GM04504 (cell line): ENCODE results near the gene NKD1.

Experiments
- DNase-seq: peaks from one replicate; pipeline ENCODE4 v3.0.0-alpha.2; 2012; ENCODE audit warnings: low read depth

The NKD1 gene

GRCh38 chr16:50630394-50631020 is 82.3 kb downstream of the NKD1 start:
- no peak for DNase-seq

DNA sequence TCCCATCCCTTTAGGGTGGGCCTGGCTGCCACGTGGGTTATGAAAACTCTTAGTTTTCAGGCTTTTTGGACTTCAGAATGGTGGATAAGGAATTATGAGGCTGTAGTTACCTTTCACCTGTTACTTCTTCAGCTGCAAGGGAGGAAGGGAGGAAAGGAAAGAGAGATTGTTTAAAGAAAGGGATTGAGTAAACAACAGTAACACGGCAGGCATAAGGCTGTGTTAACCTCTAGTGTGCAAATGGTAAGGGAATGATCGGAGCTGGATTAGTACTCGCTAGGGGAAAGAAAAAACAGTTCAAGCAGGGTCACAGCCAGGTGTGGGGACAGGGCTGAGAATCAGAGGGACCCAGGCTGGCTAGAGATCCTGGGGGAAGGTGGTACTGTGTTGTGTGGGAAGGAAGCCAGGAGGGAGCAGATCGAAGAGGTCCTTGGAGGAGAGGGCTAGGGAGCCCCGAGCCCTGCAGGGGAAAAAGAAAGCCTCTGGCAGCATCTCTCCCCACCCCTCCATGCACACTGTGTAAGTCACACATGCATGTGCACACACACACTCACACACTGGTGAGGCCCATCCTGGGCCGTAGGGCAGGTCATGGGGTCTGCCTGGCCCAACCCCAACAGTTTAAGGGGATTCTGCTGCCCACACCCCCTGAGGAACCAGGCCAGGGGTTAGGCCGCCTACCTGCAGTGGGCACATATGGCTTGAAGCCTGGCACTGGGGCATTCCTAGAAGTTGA is 83.2 kb downstream of the NKD1 start:
- DNase-seq = no peak

DNA sequence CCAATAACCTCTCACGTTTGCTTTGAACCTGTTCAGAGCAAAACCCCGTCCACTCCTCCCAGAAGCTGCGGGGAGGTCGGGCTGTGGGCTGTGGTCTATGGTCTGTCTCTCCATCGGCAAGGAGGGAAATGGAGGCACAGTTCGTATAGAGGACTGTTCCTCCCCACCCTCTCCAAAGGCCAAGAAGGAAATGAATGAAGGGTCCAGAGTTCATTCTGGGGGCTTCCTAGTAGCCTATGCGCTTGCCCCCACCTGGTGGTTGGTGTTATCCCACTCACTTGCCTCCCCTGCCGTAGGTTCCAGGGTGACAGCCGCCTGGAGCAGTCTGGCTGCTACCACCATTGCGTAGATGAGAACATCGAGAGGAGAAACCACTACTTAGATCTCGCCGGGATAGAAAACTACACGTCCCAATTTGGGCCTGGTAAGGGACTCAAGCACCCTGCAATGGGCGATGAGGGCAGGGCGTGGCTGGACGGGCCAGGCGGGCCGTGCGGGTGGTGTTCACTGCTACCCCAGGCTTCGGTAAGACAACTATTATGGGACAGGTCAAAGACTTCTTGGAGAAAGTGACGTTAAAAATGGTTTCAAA is 83.9 kb downstream of the NKD1 start:
- no peak for DNase-seq

DNA sequence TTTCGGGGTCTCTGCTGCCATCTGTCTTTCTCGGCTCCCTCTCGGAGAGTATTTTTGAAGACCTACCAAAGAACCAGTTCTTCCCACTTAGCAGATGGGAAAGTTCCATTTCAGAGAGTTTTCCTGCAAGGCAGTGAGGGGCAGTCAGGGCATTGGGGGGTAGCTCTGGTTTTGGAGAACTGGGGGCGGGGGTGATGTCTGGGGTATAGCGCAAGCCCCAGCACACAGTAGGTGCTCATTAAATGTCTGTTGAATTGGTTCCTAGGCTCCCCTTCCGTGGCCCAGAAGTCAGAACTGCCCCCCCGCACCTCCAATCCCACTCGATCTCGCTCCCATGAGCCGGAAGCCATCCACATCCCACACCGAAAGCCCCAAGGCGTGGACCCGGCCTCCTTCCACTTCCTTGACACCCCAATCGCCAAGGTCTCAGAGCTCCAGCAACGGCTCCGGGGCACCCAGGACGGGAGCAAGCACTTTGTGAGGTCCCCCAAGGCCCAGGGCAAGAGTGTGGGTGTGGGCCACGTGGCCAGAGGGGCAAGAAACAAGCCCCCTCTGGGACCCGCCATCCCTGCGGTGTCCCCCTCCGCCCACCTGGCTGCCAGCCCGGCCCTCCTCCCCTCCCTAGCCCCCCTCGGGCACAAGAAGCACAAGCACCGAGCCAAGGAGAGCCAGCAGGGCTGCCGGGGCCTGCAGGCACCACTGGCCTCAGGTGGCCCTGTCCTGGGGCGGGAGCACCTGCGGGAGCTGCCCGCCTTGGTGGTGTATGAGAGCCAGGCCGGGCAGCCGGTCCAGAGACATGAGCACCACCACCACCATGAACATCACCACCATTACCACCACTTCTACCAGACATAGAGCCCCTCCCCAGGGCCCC is 85.0 kb downstream of the NKD1 start:
- no peak for DNase-seq

DNA sequence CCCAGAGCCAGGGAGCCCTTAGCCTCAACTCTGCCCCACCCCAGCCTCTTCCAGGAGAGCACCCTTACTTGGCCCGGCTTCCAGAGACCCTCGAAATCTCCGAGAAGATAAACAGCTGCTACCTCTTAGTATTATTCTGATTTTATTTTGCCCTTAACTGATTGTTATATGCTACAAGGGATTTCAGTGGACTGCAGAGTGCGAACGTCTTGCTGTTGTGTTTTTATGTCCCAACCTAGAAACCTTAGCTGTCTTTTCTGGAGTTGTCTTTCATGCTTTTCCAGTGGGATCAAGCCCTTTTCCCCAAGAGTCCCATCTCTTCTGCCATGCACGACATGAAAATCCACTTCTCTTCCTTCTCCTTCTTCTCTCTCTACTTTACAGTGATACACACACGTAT is 85.9 kb downstream of the NKD1 start:
- DNase-seq = no peak

GRCh38 chr16:50634947-50635346 is 86.8 kb downstream of the NKD1 start:
- no peak for DNase-seq

DNA sequence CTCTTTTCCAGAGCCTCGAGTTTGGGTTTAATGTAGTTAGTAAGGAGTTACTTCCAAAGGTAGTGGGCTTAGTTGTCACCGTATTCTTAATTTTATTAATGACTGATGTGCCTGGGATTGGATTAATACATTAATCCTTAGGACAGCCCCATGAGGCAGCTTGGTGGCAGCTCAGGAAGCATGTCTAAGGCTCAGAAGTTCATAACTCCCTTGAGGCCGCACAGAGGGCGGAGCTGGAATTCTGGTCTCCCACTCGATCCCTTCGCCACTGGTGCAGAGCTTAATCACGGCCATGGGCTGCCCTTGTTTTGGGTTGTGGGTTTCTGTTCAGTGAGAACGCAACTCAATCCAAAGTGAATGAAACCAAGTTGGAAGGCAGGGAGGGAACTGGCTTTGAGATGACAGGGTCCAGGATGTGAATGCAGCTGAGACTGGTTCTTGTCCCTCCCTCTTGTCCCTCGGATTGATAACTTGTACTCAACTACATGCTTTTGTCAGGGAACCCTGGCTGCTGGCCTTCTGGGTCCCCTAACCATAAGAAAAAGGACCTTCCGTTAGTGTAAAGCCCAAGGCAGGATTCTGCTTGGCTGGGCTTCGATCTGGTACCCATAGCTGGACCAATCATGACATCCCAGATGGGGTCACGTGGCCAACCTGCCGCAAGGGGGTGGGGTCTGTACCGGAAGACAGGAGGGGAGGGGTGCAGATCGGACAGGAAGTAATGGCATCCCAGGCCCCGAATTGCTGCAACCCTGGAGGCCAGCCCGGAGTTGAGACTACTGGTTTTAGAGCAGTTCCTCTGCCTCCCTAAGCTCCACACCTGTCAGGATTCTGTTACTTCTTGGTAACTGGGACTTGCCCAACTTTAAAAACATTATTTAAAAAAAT is 87.6 kb downstream of the NKD1 start:
- DNase-seq = no peak

GRCh38 chr16:50636753-50637374 is 88.7 kb downstream of the NKD1 start:
- DNase-seq = no peak

- no peak for DNase-seq
These were observed 89.8 kb downstream of the NKD1 start for GRCh38 chr16:50637716-50638602.

- no peak for DNase-seq
These were observed 90.8 kb downstream of the NKD1 start for GRCh38 chr16:50638816-50639670.

GRCh38 chr16:50640391-50640790 is 92.2 kb downstream of the NKD1 start:
- no peak for DNase-seq

- DNase-seq = no peak
These were observed 93.0 kb downstream of the NKD1 start for GRCh38 chr16:50640919-50641817.

DNA sequence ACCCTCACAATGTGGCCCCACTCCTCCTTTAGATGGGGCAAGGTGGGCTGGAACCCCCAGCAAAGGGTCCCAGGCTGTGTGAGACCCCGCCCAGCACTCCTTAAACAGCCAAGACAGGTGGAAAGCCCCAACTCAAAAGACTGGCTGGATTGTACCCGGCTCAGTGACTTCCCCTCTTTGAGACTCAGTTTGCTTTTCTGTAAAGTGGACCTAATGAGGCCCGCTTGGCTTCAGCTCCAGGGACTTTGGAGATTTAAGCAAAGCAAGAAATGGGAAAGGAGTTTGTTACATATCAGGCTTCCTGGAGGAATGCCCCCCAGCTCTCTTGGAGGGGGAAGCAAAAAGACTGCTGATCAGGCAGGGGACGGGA is 93.6 kb downstream of the NKD1 start:
- DNase-seq = no peak

- DNase-seq = no peak
These were observed 94.2 kb downstream of the NKD1 start for GRCh38 chr16:50642349-50642748.

- no peak for DNase-seq
These were observed 95.0 kb downstream of the NKD1 start for GRCh38 chr16:50643192-50643591.

DNA sequence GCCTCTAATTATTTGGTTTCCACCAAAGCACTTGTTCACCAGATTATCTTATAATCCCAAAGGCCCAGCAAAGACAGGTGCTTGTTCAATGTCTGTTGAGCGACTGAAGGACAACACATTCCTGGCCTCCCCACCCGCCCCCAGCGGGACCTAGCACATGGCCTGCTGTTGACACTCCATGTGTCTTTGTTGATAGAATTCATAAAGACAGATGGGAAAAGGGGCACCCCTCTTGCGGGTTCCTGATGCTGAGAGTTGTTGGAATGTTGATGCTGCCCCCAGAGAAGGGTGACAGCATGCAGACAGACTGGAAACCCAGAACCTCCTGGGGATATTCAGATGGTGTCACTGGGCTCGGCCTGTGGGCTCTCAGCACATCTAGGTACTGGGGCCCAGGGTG is 96.0 kb downstream of the NKD1 start:
- DNase-seq = no peak

DNA sequence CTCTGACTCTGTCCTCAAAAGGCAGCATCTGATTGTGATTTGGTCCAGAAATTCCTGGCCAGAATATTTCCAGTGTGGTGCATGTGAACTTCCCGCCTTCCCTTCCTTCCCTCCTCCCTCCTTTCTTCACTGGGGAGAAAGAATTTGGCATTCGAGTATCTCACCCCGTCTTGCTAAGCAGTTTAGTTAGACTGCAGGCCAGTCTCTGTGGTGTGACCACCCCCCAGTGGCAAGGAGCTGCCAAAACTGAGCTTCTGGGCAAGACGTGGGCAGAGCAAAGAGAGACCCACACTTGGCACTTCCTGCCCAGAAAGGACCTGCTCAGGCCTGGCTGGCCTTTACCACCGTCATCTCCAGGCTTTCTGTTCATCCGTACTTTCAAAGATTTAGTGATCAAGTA is 96.5 kb downstream of the NKD1 start:
- DNase-seq = no peak

- no peak for DNase-seq
These were observed 97.5 kb downstream of the NKD1 start for GRCh38 chr16:50645563-50646220.
